ENCODE data around the gene USP36.

USP36 gene

DNA sequence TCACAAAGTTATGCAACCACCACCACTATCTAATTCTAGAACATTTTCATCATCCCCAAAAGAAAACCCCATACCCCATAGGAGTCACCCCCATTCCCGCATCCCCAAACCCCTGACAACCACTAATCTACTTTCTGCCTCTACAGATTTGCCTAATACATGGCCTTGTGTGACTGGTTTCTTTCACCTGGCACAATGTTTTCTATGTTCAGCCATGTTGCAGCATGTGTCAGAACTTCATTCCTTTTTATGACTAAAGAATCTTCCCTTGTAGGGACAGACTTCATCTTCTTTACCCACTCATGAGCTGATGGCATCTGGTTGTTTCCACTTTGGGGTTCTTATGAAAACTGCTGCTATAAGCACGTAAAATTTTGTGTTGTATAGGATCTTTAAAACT, 93.1 kb downstream of the USP36 start:
- DNase-seq (ENCODE audit: extremely low read depth in 1 of 2, low read depth in 1 of 2) = no peak

DNA sequence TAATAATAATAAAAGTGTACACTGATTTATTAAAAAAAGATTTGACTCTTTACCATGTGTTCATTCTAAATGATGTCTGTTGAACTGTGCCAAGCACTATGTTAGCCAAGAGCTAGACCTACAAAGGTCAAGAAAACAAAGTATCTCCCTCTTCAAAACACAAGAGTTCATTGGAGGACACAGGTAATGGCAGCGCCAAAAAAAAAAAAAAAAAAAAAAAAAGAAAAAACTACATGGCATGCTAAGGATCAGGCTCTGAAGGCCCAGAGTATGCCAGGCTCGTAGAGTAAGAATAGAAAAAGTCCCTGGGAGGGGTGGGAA, 93.7 kb downstream of the USP36 start:
- DNase-seq (ENCODE audit: extremely low read depth in 1 of 2, low read depth in 1 of 2) = no peak

DNA sequence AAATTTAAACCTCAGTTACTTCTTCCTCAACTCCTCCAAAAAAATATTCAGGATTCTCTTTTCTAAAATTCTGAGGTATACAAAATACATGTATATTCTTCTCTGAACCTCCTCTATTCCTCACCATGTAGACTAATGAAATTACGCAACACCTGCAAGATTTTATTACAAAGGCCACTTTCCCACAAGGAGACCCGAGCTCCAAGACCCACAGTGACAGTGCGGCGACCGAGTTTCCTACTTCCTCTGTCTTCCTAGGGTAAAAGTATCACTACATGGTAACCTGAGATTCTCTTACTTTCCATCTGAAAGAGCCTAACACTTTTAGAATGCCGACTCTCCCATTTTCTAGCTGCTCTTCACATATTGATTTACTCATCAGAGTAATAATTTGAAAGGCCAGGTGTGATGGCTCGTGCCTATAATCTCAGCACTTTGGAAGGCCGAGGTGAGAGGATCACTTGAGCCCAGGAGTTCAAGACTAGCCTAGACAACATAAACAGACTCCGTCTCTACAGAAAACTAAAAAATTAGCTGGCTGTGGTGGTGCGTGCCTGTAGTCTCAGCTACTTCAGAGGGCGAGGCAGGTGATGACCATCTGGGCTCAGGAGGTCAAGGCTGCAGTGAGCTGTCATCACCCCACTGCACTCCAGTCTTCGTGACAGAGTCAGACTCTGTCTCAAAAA, 94.2 kb downstream of the USP36 start:
- DNase-seq (ENCODE audit: extremely low read depth in 1 of 2, low read depth in 1 of 2) = no peak
